ENCODE measurements around the gene SAMD4A.

Gene SAMD4A

DNA sequence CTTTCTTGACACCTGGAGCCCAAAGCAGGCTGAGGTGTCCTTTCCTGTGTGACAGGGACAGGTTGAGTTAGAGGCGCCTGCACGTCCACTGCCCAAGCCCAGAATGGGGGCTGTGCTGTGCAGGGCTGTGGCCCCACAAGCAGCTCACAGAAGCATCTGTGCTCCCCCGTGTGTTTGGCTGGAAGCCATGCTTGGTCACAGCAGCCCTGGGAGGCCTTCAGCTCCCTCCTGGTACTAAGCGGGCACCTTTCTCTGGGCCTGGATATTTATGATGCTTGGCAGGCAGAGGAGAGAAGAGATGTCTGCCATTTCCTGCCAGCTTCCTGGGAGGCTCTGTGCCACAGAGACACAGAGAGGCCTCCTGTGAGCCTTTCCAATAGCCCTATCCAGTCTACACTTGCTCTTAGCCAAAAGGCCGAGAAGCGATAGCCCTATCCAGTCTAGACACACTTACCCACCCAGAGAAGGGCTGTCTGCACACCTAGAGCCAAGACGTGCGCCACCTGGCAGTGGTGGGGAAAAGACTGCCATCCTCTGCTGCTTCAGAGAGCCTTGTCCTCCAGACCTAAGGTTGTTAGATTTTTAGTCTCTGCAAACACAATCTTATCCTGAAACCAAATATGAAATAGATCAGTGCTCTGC, 218.3 kb downstream of the SAMD4A start:
- Histone ChIP-seq H3K36me3 (ENCODE audit: control insufficient read depth, insufficient read depth, low read length) (no peaks in the 10 kb centered on the region), H3K27me3 (replicated peaks; ENCODE audit: control insufficient read depth, insufficient read depth, low read length) (no peaks in the 10 kb centered on the region), H3K4me3 (replicated peaks; ENCODE audit: low read depth, low read length) (no peak overlapping the region)
- no peak for DNase-seq (ENCODE audit: extremely low read depth, insufficient read length)
- TF ChIP-seq, protein P1, sequence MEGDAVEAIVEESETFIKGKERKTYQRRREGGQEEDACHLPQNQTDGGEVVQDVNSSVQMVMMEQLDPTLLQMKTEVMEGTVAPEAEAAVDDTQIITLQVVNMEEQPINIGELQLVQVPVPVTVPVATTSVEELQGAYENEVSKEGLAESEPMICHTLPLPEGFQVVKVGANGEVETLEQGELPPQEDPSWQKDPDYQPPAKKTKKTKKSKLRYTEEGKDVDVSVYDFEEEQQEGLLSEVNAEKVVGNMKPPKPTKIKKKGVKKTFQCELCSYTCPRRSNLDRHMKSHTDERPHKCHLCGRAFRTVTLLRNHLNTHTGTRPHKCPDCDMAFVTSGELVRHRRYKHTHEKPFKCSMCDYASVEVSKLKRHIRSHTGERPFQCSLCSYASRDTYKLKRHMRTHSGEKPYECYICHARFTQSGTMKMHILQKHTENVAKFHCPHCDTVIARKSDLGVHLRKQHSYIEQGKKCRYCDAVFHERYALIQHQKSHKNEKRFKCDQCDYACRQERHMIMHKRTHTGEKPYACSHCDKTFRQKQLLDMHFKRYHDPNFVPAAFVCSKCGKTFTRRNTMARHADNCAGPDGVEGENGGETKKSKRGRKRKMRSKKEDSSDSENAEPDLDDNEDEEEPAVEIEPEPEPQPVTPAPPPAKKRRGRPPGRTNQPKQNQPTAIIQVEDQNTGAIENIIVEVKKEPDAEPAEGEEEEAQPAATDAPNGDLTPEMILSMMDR (IDR thresholded peaks at IDR 0.05; ENCODE audit: insufficient read depth, low read length, poor library complexity, severe bottlenecking) = no peak

DNA sequence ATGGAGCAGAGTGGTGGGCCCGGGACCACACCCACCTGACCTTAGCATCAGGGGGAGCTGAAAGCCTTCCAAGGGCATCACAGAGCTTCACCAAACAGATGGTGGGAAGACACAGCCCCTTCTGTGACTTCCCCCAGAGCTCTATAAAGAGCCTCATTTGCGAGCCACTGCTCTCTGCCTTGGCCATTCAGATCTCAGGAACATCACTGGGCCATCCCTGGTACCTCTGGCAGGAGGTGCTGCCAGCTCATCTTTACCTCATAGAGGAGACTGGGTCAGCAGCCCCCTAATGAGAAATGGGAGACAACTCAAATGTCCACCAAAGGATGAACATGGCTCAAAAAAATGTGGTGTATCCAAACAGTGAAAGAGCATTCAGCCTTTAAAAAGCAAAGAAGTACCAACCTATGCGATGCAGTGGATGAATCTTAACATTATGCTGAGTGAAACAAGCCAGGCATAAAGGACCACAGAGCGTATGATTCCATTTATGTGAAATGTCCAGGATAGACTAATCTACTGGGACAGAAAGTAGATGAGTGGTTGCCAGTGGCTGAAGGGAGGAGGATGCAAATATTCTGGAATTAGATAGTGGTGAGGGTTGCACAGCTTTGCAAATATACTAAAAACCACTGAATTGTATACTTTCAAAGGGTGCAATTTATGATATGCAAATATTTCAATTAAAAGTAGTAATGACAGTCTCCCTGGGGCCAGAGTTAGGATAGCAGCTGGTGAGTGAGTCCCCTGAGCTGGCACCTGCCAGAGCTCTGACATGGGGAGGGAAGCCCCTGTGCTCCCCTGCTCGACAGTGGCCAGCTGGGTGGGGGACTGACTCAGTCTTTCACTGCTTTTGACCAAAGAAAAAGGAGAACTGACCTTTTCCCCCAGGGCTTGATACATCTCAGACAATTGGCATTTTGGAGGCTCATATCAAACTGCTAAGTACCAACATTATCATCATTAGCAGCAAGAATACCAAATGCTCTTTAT, 219.1 kb downstream of the SAMD4A start:
- Histone ChIP-seq H3K27me3 (replicated peaks; ENCODE audit: control insufficient read depth, insufficient read depth, low read length) (no peaks in the 10 kb centered on the region), H3K36me3 (ENCODE audit: control insufficient read depth, insufficient read depth, low read length) (no peaks in the 10 kb centered on the region), H3K4me3 (replicated peaks; ENCODE audit: low read depth, low read length) (no peak overlapping the region)
- TF ChIP-seq, protein P1 (IDR thresholded peaks at IDR 0.05; ENCODE audit: insufficient read depth, low read length, poor library complexity, severe bottlenecking) = no peak
- DNase-seq (ENCODE audit: extremely low read depth, insufficient read length) = no peak

DNA sequence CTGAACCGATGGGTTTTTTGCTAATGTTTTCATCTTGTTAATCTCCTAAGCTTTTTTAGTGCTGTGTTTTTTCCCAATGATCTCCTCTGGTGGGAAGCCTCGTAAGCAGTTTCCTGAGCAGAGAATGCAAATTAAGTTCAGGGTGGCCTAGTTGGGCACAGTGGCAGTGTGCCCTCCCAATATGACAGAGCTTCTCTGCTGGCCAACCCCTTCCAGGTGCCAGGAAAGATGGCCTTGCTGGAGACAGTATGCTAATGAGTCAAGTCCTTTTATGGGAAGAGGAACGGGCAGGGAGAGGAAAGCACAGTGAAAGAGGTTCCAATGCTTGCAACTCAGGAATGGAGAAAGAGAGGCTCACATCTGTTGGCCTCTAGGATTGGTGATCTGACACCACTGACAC, 219.9 kb downstream of the SAMD4A start:
- no peak for DNase-seq (ENCODE audit: extremely low read depth, insufficient read length)
- TF ChIP-seq, protein P1 (IDR thresholded peaks at IDR 0.05; ENCODE audit: insufficient read depth, low read length, poor library complexity, severe bottlenecking) = no peak
- H3K4me3 ChIP-seq (replicated peaks; ENCODE audit: low read depth, low read length) = no peak overlapping the region
- no peaks in the 10 kb centered on the region for H3K36me3 ChIP-seq (ENCODE audit: control insufficient read depth, insufficient read depth, low read length)
- H3K27me3 ChIP-seq (replicated peaks; ENCODE audit: control insufficient read depth, insufficient read depth, low read length) = no peaks in the 10 kb centered on the region

DNA sequence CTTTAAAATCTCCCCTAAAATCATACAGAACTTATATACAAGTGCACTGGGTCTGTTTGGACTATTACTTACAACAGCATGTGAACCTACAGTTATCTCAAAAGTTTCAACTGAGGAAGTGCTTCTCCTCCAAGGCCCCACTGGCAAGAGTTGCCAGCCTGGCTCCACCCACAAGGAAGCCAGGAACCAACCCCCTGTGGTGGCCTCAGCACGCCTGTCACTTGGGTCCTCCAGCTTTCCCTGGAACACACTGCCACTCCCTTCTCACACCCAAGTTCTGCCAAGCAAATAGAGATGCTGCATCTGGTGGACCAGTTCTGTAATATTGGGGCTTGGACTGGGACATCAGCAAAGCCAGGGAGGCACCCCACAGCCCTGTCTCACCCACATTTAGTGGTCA, 220.3 kb downstream of the SAMD4A start:
- TF ChIP-seq, protein P1 (IDR thresholded peaks at IDR 0.05; ENCODE audit: insufficient read depth, low read length, poor library complexity, severe bottlenecking) = no peak
- H3K27me3 ChIP-seq (replicated peaks; ENCODE audit: control insufficient read depth, insufficient read depth, low read length) = no peaks in the 10 kb centered on the region
- H3K36me3 ChIP-seq (ENCODE audit: control insufficient read depth, insufficient read depth, low read length) = no peaks in the 10 kb centered on the region
- H3K4me3 ChIP-seq (replicated peaks; ENCODE audit: low read depth, low read length) = no peak overlapping the region
- no peak for DNase-seq (ENCODE audit: extremely low read depth, insufficient read length)

DNA sequence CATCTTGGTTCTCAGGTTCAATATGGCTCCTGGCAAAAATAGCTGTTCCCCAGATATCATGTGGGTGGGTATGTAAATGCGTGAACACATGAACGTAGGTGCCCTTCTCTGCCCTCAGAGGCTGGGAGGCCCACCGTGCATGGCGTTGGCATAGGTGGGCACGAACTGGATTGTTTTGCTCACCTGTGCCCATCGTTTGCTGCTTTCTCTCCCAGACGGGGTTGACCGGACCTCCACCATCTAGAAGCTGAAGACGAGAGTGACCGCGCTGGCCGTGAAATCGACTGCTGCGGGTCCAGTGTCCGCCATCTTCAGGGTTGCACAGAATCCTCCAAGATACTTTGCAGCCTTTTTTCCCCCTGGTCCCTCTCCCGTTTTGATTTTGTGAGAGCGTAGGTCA, 221.8 kb downstream of the SAMD4A start:
- DNase-seq (ENCODE audit: extremely low read depth, insufficient read length) = no peak
- no peak overlapping the region for H3K4me3 ChIP-seq (replicated peaks; ENCODE audit: low read depth, low read length)
- TF ChIP-seq, protein P1 (IDR thresholded peaks at IDR 0.05; ENCODE audit: insufficient read depth, low read length, poor library complexity, severe bottlenecking) = no peak
- no peaks in the 10 kb centered on the region for H3K36me3 ChIP-seq (ENCODE audit: control insufficient read depth, insufficient read depth, low read length)
- no peaks in the 10 kb centered on the region for H3K27me3 ChIP-seq (replicated peaks; ENCODE audit: control insufficient read depth, insufficient read depth, low read length)

Data from GM06990 (cell line).